HK-2 (cell line): ENCODE measurements around the gene CT45A2.
"Not testable (repeated sequence)": the region's sequence is repeated elsewhere in the genome, so short reads cannot be mapped to it uniquely, and the experiment has no call there.

Experiments used
- DNase-seq: peaks from one replicate; pipeline ENCODE4 v3.0.0-alpha.2; 2018; ENCODE audit not compliant: unreplicated experiment

The CT45A2 gene

GRCh38 chrX:135819912-135820311 lies at the start of gene CT45A2:
CT45A2 (minus strand) TSS chrX:135820012; CDS start chrX:135816265, 3,747 bp downstream.
- not testable (repeated sequence) for DNase-seq

GRCh38 chrX:135854438-135854837 lies 34.6 kb upstream of the CT45A2 start, which contains the start of gene CT45A8:
CT45A8 (minus strand) TSS chrX:135854538; CDS start chrX:135850783, 3,755 bp downstream.
- DNase-seq, result not testable (repeated sequence)

- DNase-seq, result not testable (repeated sequence)
These were observed 17.4 kb upstream of the CT45A2 start, which contains the start of gene CT45A7 for GRCh38 chrX:135837180-135837579. CT45A7 (minus strand) TSS chrX:135837280; CDS start chrX:135833533, 3,747 bp downstream.

DNA sequence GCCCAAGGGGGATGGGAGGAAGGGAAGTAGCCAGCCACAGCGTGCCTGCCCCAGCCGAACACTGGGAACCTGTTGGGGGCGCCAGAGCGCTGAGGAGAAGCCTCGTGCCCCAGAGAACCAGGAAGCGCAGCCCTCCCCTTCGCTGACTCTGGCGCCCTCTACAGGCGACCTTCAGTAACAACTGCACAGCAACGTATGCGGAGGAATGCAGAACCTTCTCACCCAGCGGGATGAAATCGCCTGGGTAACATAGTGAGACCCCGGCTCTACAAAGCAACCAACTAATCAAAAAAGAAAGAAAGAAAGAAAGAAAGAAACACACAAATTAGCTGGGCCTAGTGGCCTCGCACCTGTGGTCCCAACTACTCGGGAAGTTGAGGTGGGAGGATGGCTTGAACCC lies 17.1 kb downstream of the CT45A2 start, which contains the start of gene CT45A6:
Gene CT45A6, minus strand, starts transcription at position 101 of the 400 bp plus-strand sequence. CDS start 3,794 bp downstream, outside the sequence.
- not testable (repeated sequence) for DNase-seq

- not testable (repeated sequence) for DNase-seq
These were observed 34.4 kb downstream of the CT45A2 start, which contains the start of gene CT45A5 for GRCh38 chrX:135785403-135785802. CT45A5 (minus strand) TSS chrX:135785503; CDS start chrX:135781729, 3,774 bp downstream.

DNA sequence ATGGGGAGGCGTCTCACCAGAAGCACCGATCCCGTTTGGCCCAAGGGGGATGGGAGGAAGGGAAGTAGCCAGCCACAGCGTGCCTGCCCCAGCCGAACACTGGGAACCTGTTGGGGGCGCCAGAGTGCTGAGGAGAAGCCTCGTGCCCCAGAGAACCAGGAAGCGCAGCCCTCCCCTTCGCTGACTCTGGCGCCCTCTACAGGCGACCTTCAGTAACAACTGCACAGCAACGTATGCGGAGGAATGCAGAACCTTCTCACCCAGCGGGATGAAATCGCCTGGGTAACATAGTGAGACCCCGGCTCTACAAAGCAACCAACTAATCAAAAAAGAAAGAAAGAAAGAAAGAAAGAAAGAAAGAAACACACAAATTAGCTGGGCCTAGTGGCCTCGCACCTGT lies 51.7 kb downstream of the CT45A2 start, which contains the start of gene CT45A3:
Gene CT45A3, minus strand, starts transcription at position 101 of the 400 bp plus-strand sequence. CDS start 3,747 bp downstream, outside the sequence.
- not testable (repeated sequence) for DNase-seq
